ENCODE results near the gene NKAIN2. TPM values are rescaled to one million over a fixed set of nuclear protein-coding genes. Genes with fewer than 3 reads are reported as not detected.

NKAIN2 gene
- total and polyA plus RNA-seq, 9 of the 15 experiments (the other 6 are each of a cell fraction or from before 2014, with no cell fraction given) = not detected

DNA sequence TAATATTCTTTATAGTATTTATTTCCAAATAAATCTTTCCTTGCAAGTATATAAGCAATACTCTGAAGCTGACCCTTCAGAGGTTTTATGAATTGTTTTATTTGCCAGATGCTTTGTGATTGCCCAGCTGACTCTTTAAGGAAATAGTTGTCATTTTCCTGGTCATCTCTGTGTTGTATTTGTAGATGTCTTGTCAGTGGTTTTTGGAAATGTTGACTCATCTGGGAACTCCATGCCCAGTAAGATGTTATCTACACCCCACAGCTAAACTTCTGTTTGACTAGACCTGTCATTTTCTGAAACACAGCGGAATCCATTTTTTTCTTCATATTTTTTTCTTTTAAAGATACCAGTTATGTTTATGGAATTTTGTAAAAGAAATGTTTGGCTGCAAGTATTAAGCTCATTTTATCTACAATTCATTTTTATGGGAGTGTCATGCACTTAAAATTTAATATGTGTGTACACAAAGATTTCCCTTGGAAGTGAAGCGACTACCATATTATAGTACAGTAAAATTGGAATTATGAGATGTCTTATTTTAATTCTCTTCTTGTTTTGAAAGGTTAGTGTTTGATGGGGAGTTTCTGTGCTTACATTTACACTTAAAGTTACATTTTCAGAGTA, 491.0 kb downstream of the NKAIN2 start:
- in situ Hi-C loops (cut with MboI) (no loop called here), intact Hi-C loops (cut with micrococcal nuclease) (no loop called here)
- no peaks in the 10 kb centered on the region for H3K36me3 ChIP-seq (ENCODE audit: control insufficient read depth, insufficient read depth, low read length)
- 9% methylated on average over 2 of the region's 2 CpGs for WGBS (ENCODE audit: insufficient coverage, low coverage, missing lambda C conversion rate)
- H3K4me1 ChIP-seq (replicated peaks in 1 of 2; ENCODE audit: control insufficient read depth in 2 of 2, insufficient read depth in 2 of 2, low read length in 2 of 2) = no peaks in the 10 kb centered on the region
- no peaks in the 10 kb centered on the region for H3K9me1 ChIP-seq (ENCODE audit: control insufficient read depth, insufficient read depth, low read length)
- no peak overlapping the region for H3K27ac ChIP-seq (ENCODE audit: extremely low read depth, low read depth, low read length)
- no TSS peak for BruUV-seq (replicated peaks)
- no peak overlapping the region for H3K4me3 ChIP-seq
- no peak for TF ChIP-seq ZFP36 (IDR thresholded peaks at IDR 0.05; ENCODE audit: low read depth, low read length, partially characterized antibody)
- TF ChIP-seq ETS2 (tag; IDR thresholded peaks at IDR 0.05; ENCODE audit: borderline replicate concordance, poor library complexity, severe bottlenecking) = no peak
- no peak for TF ChIP-seq RUNX1 (IDR thresholded peaks at IDR 0.05; ENCODE audit: low read depth)
- TF ChIP-seq DMBX1 (CRISPR knock-in tag; IDR thresholded peaks at IDR 0.05; ENCODE audit: borderline replicate concordance) = no peak
- TF ChIP-seq ZKSCAN8 (CRISPR knock-in tag; IDR thresholded peaks at IDR 0.05) = no peak
- TF ChIP-seq, protein P1, sequence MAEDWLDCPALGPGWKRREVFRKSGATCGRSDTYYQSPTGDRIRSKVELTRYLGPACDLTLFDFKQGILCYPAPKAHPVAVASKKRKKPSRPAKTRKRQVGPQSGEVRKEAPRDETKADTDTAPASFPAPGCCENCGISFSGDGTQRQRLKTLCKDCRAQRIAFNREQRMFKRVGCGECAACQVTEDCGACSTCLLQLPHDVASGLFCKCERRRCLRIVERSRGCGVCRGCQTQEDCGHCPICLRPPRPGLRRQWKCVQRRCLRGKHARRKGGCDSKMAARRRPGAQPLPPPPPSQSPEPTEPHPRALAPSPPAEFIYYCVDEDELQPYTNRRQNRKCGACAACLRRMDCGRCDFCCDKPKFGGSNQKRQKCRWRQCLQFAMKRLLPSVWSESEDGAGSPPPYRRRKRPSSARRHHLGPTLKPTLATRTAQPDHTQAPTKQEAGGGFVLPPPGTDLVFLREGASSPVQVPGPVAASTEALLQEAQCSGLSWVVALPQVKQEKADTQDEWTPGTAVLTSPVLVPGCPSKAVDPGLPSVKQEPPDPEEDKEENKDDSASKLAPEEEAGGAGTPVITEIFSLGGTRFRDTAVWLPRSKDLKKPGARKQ (CRISPR knock-in tag; IDR thresholded peaks at IDR 0.05) = no peak
- TF ChIP-seq ZNF23 (CRISPR knock-in tag; IDR thresholded peaks at IDR 0.05) = no peak
- TF ChIP-seq ETV1 (tag; conservative IDR thresholded peaks at IDR 0.05; ENCODE audit: low read depth) = no peak
- no peak for TF ChIP-seq NR2C1 (IDR thresholded peaks at IDR 0.05)
- TF ChIP-seq NR2C1 (tag; IDR thresholded peaks at IDR 0.05) = no peak
- TF ChIP-seq CTBP1 (IDR thresholded peaks at IDR 0.05; ENCODE audit: borderline replicate concordance) = no peak
- TF ChIP-seq USF1 (CRISPR knock-in tag; IDR thresholded peaks at IDR 0.05) = no peak
- no peak for TF ChIP-seq MYBL2 (IDR thresholded peaks at IDR 0.05; ENCODE audit: low read depth)
- no peak for TF ChIP-seq MYBL2 (CRISPR knock-in tag; IDR thresholded peaks at IDR 0.05; ENCODE audit: borderline replicate concordance)
- no peak for TF ChIP-seq NFE2 (IDR thresholded peaks at IDR 0.05; ENCODE audit: low read depth)
- no peak overlapping the region for H3K9ac ChIP-seq (ENCODE audit: insufficient read depth in 1 of 2, low read depth in 2 of 2, low read length in 2 of 2)
- DNase-seq (ENCODE audit: extremely low read depth in 1 of 4, low spot score in 3 of 4) = no peak
- H2AFZ ChIP-seq (ENCODE audit: low read depth, low read length) = no peak overlapping the region
- H3K27me3 ChIP-seq (ENCODE audit: control insufficient read depth in 2 of 2, insufficient read depth in 2 of 2, low read length in 2 of 2) = no peaks in the 10 kb centered on the region
- ATAC-seq = no peak
- H3K9me3 ChIP-seq (replicated peaks; ENCODE audit: control insufficient read depth, insufficient read depth, low read depth, low read length) = no peaks in the 10 kb centered on the region; the same call in 1 of the 2 replicates
- H3K79me2 ChIP-seq (ENCODE audit: control insufficient read depth, insufficient read depth, low read length) = no peaks in the 10 kb centered on the region
- no peak overlapping the region for H3K4me2 ChIP-seq (ENCODE audit: insufficient read depth, low read length)
- ChIA-PET POLR2A (no interaction called here), CTCF (ENCODE audit: low intra/inter-chr PET ratio) (no interaction called here)
- no peaks in the 10 kb centered on the region for H4K20me1 ChIP-seq (replicated peaks; ENCODE audit: control insufficient read depth, insufficient read depth, low read length)
- FAIRE-seq = no peak
